ENCODE measurements around the gene PDCD1LG2.

DNA sequence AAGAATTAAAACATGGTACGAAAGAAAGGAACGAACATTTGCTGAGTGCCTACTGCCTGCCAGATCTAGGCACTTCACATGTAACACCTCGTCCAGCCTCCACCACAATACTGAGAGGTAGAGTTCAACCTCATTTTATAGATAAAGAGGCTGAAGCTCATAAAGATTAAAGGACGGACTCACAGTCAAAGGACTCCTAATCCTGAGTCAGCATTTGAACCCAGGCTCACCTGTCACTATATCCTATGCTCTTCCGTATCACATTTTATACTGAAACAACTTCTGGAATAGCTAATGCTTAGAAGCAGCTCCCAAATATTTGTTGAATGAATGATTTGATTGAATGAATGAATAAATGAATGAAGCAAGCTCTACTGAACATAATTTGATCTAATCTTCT, 22.5 kb downstream of the PDCD1LG2 start:
- TF ChIP-seq, protein P1, sequence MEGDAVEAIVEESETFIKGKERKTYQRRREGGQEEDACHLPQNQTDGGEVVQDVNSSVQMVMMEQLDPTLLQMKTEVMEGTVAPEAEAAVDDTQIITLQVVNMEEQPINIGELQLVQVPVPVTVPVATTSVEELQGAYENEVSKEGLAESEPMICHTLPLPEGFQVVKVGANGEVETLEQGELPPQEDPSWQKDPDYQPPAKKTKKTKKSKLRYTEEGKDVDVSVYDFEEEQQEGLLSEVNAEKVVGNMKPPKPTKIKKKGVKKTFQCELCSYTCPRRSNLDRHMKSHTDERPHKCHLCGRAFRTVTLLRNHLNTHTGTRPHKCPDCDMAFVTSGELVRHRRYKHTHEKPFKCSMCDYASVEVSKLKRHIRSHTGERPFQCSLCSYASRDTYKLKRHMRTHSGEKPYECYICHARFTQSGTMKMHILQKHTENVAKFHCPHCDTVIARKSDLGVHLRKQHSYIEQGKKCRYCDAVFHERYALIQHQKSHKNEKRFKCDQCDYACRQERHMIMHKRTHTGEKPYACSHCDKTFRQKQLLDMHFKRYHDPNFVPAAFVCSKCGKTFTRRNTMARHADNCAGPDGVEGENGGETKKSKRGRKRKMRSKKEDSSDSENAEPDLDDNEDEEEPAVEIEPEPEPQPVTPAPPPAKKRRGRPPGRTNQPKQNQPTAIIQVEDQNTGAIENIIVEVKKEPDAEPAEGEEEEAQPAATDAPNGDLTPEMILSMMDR (IDR thresholded peaks at IDR 0.05; ENCODE audit: low read depth, low read length, missing input control) = no peak
- no peak for TF ChIP-seq FOXA1 (IDR thresholded peaks at IDR 0.05)
- TF ChIP-seq, protein P2, sequence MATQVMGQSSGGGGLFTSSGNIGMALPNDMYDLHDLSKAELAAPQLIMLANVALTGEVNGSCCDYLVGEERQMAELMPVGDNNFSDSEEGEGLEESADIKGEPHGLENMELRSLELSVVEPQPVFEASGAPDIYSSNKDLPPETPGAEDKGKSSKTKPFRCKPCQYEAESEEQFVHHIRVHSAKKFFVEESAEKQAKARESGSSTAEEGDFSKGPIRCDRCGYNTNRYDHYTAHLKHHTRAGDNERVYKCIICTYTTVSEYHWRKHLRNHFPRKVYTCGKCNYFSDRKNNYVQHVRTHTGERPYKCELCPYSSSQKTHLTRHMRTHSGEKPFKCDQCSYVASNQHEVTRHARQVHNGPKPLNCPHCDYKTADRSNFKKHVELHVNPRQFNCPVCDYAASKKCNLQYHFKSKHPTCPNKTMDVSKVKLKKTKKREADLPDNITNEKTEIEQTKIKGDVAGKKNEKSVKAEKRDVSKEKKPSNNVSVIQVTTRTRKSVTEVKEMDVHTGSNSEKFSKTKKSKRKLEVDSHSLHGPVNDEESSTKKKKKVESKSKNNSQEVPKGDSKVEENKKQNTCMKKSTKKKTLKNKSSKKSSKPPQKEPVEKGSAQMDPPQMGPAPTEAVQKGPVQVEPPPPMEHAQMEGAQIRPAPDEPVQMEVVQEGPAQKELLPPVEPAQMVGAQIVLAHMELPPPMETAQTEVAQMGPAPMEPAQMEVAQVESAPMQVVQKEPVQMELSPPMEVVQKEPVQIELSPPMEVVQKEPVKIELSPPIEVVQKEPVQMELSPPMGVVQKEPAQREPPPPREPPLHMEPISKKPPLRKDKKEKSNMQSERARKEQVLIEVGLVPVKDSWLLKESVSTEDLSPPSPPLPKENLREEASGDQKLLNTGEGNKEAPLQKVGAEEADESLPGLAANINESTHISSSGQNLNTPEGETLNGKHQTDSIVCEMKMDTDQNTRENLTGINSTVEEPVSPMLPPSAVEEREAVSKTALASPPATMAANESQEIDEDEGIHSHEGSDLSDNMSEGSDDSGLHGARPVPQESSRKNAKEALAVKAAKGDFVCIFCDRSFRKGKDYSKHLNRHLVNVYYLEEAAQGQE (IDR thresholded peaks at IDR 0.05) = no peak
- TF ChIP-seq, protein P3, sequence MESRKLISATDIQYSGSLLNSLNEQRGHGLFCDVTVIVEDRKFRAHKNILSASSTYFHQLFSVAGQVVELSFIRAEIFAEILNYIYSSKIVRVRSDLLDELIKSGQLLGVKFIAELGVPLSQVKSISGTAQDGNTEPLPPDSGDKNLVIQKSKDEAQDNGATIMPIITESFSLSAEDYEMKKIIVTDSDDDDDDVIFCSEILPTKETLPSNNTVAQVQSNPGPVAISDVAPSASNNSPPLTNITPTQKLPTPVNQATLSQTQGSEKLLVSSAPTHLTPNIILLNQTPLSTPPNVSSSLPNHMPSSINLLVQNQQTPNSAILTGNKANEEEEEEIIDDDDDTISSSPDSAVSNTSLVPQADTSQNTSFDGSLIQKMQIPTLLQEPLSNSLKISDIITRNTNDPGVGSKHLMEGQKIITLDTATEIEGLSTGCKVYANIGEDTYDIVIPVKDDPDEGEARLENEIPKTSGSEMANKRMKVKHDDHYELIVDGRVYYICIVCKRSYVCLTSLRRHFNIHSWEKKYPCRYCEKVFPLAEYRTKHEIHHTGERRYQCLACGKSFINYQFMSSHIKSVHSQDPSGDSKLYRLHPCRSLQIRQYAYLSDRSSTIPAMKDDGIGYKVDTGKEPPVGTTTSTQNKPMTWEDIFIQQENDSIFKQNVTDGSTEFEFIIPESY (IDR thresholded peaks at IDR 0.05) = no peak
- TF ChIP-seq EGR1 (IDR thresholded peaks at IDR 0.05; ENCODE audit: low read depth in 2 of 2) = no peak
- no peak for TF ChIP-seq SP1 (IDR thresholded peaks at IDR 0.05)
- TF ChIP-seq RAD21 (IDR thresholded peaks at IDR 0.05) = no peak
- TF ChIP-seq RXRA (IDR thresholded peaks at IDR 0.05) = no peak
- no peak for TF ChIP-seq FOXA2 (IDR thresholded peaks at IDR 0.05)
- no peak for TF ChIP-seq TAF1 (conservative IDR thresholded peaks at IDR 0.05)
- no peak for TF ChIP-seq NR2F2 (IDR thresholded peaks at IDR 0.05)
- TF ChIP-seq, protein P4, sequence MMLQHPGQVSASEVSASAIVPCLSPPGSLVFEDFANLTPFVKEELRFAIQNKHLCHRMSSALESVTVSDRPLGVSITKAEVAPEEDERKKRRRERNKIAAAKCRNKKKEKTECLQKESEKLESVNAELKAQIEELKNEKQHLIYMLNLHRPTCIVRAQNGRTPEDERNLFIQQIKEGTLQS (IDR thresholded peaks at IDR 0.05) = no peak
- no peak for TF ChIP-seq HNF4A (conservative IDR thresholded peaks at IDR 0.05)
